GM19238 (cell line): ENCODE results near the gene WNT1.
A peak's percentile ranks its signal among the peaks of the same experiment; 100 is the strongest.

Source experiments
- DNase-seq: peaks from one replicate; pipeline ENCODE4 v3.0.0; 2011; ENCODE audit warnings: low spot score; ENCODE audit not compliant: insufficient read length

WNT1 gene

GRCh38 chr12:48978291-48978740 is at the start of gene WNT1:
TSS of gene WNT1 (plus strand) at chr12:48978322. CDS start at chr12:48978651, 329 bp downstream.
- no peak for DNase-seq

- no peak for DNase-seq
Measured at GRCh38 chr12:48929551-48929950, 48.6 kb upstream of the WNT1 start.

GRCh38 chr12:48930475-48930874 is 47.6 kb upstream of the WNT1 start:
- DNase-seq, result no peak

GRCh38 chr12:48932878-48933277 is 45.2 kb upstream of the WNT1 start:
- DNase-seq, result no peak

GRCh38 chr12:48933664-48934311 is 44.3 kb upstream of the WNT1 start:
- no peak for DNase-seq

- no peak for DNase-seq
Measured at GRCh38 chr12:48934312-48934706, 43.8 kb upstream of the WNT1 start.

- peak; percentile 71 for DNase-seq
Measured at GRCh38 chr12:48936379-48936979, 41.6 kb upstream of the WNT1 start.

- no peak for DNase-seq
Measured at GRCh38 chr12:48937170-48937569, 41.0 kb upstream of the WNT1 start.

- DNase-seq, result no peak
Measured at GRCh38 chr12:48938805-48939204, 39.3 kb upstream of the WNT1 start.

GRCh38 chr12:48940181-48940580 is 37.9 kb upstream of the WNT1 start:
- DNase-seq, result no peak

- DNase-seq, result no peak
Measured at GRCh38 chr12:48943221-48943620, 34.9 kb upstream of the WNT1 start.

GRCh38 chr12:48946205-48946604 is 31.9 kb upstream of the WNT1 start:
- no peak for DNase-seq

GRCh38 chr12:48946943-48947342 is 31.2 kb upstream of the WNT1 start:
- no peak for DNase-seq

GRCh38 chr12:48947727-48948126 is 30.4 kb upstream of the WNT1 start:
- no peak for DNase-seq

- no peak for DNase-seq
Measured at GRCh38 chr12:48952691-48953090, 25.4 kb upstream of the WNT1 start.

- no peak for DNase-seq
Measured at GRCh38 chr12:48954061-48954460, 24.1 kb upstream of the WNT1 start.

- no peak for DNase-seq
Measured at GRCh38 chr12:48954841-48955501, 23.2 kb upstream of the WNT1 start.

- DNase-seq, result no peak
Measured at GRCh38 chr12:48956279-48957140, 21.6 kb upstream of the WNT1 start.

- DNase-seq, result peak; percentile 98
Measured at GRCh38 chr12:48957141-48958048, 20.7 kb upstream of the WNT1 start, which contains the start of gene ARF3. TSS of gene ARF3 (minus strand) at chr12:48957487. CDS start at chr12:48941095, 16,392 bp downstream.

- no peak for DNase-seq
Measured at GRCh38 chr12:48958049-48958388, 20.1 kb upstream of the WNT1 start.

- DNase-seq, result no peak
Measured at GRCh38 chr12:48960834-48961233, 17.3 kb upstream of the WNT1 start.
